GM12878 (cell line): ENCODE measurements around the gene TMEM19. TPM values are rescaled to one million over a fixed set of nuclear protein-coding genes. Genes with fewer than 3 reads are reported as not detected.

ENCODE experiments used
- ATAC-seq: fragments of 200-7000 bp; cut with Tn5 transposase; 3 replicates; pipeline ENCODE4 v1.9.1; 2020; ENCODE audit warnings: mild to moderate bottlenecking, moderate library complexity
- BruUV-seq: library from RNA; stranded (reverse); fragments of 400-500 nt; replicated peaks from 2 replicates; lab custom pipeline; 2021; lab: Mats Ljungman, UMichigan
- CTCF ChIA-PET: fragments of 300-600 bp; sonication (Branson Sonifier 250); formaldehyde crosslinking; extraction: SDS; loops from one replicate; lab custom pipeline; 2021; ENCODE audit warnings: inconsistent platforms; lab: Yijun Ruan, JAX
- POLR2A ChIA-PET: fragments of 350-600 bp; formaldehyde crosslinking; extraction: SDS; loops from one replicate; lab custom pipeline; 2021; ENCODE audit warnings: inconsistent platforms; lab: Charles Lee
- RAD21 ChIA-PET: fragments of 300-600 bp; sonication (Branson Sonifier 250); formaldehyde crosslinking; loops from one replicate; lab custom pipeline; 2023; ENCODE audit warnings: antibody characterized with exemption; ENCODE audit not compliant: unreplicated experiment; lab: Charles Lee
- SMC1A ChIA-PET: fragments of 300-600 bp; sonication (Branson Sonifier 250); formaldehyde crosslinking; loops from one replicate; lab custom pipeline; 2023; ENCODE audit not compliant: unreplicated experiment, uncharacterized antibody; lab: Charles Lee
- DNase-seq: peaks from one replicate; pipeline ENCODE4 v3.0.0-alpha.2; 2011; ENCODE audit warnings: low read depth, low spot score
- FAIRE-seq: peaks from 3 replicates; lab custom pipeline; 2011; peaks lifted over from hg19 to GRCh38; lab: Jason Lieb, UNC
- H2AFZ ChIP-seq: 2 replicates; pipeline ENCODE4 v1.6.0; 2011; ENCODE audit warnings: low read depth, low read length, control low read depth; ENCODE audit not compliant: control insufficient read depth
- H3K27ac ChIP-seq: 2 replicates; pipeline ENCODE4 v1.5.1; 2011; ENCODE audit warnings: control low read depth; ENCODE audit not compliant: control insufficient read depth, insufficient read depth
- H3K27me3 ChIP-seq, 2 experiments: replicated peaks in 1 of 2; 2 replicates each; pipeline versions ENCODE4 v1.6.0 to v1.6.1; 2011; ENCODE audit warnings: low read length in 1 of 2; ENCODE audit not compliant: control insufficient read depth in 2 of 2, insufficient read depth in 2 of 2
- H3K36me3 ChIP-seq, 2 experiments: 2 replicates each; pipeline ENCODE4 v1.5.1; 2011; ENCODE audit warnings: low read length in 1 of 2; ENCODE audit not compliant: control insufficient read depth in 2 of 2, insufficient read depth in 2 of 2
- H3K4me1 ChIP-seq: 2 replicates; pipeline ENCODE4 v1.6.1; 2011; ENCODE audit warnings: mild to moderate bottlenecking, low read length, moderate library complexity, mixed read lengths; ENCODE audit not compliant: control insufficient read depth, insufficient read depth
- H3K4me2 ChIP-seq: 2 replicates; pipeline ENCODE4 v1.6.0; 2011; ENCODE audit warnings: control low read depth; ENCODE audit not compliant: control insufficient read depth, insufficient read depth
- H3K4me3 ChIP-seq: fragments of 200-600 bp; sonication (generic); 2 replicates; pipeline ENCODE4 v1.5.1; 2016
- H3K79me2 ChIP-seq: 2 replicates; pipeline ENCODE4 v1.6.0; 2011; ENCODE audit warnings: low read length; ENCODE audit not compliant: control insufficient read depth, insufficient read depth
- H3K9ac ChIP-seq: 2 replicates; pipeline ENCODE4 v1.8.0; 2011; ENCODE audit warnings: low read length, control low read depth, mixed read lengths; ENCODE audit not compliant: control insufficient read depth, insufficient read depth
- H3K9me3 ChIP-seq: replicated peaks from 3 replicates; pipeline ENCODE4 v1.5.1; 2011; ENCODE audit warnings: mild to moderate bottlenecking, low read length; ENCODE audit not compliant: control insufficient read depth, insufficient read depth
- H4K20me1 ChIP-seq: 2 replicates; pipeline ENCODE4 v1.6.0; 2011; ENCODE audit not compliant: control insufficient read depth, insufficient read depth
- CHD1 ChIP-seq: IDR thresholded peaks from 2 replicates; pipeline ENCODE4 v1.6.1; 2012; ENCODE audit warnings: low read depth, low read length, improper control_type of control experiment
- CREM ChIP-seq: IDR thresholded peaks from 2 replicates; pipeline ENCODE4 v1.6.1; 2014; ENCODE audit warnings: antibody characterized with exemption, low read depth
- IKZF1 ChIP-seq: fragments of 450-650 bp; conservative IDR thresholded peaks from 2 replicates; pipeline ENCODE4 v1.6.1; 2017; ENCODE audit warnings: antibody characterized with exemption, mild to moderate bottlenecking
- SP1 ChIP-seq: IDR thresholded peaks from one replicate; pipeline ENCODE4 v1.6.1; 2011; ENCODE audit warnings: low read depth, low read length
- ZNF24 ChIP-seq: fragments of 450-650 bp; IDR thresholded peaks from 2 replicates; pipeline ENCODE4 v1.6.1; 2017; ENCODE audit warnings: antibody characterized with exemption, mild to moderate bottlenecking
- WGBS: methylation state at CpG from one replicate; pipeline ENCODE4 v1.1.6; 2016; ENCODE audit warnings: low lambda C conversion rate; ENCODE audit not compliant: insufficient replicate concordance, insufficient coverage; ENCODE audit errors: missing lambda C conversion rate; 5-methylcytosine and 5-hydroxymethylcytosine counted together
- in situ Hi-C: fragments of 300-500 bp; cut with MboI; formaldehyde crosslinking; loops from 9 replicates; pipeline ENCODE4 v1.14.3; 2018; ENCODE audit warnings: mixed read lengths
- intact Hi-C: fragments of 100-400 bp; cut with micrococcal nuclease; formaldehyde crosslinking; loops from one replicate; pipeline ENCODE4 v1.14.2; 2022; ENCODE audit not compliant: unreplicated experiment
- polyA plus RNA-seq, 11 experiments: library from polyadenylated mRNA; depleted of rRNA in 4 of 11; unstranded in 6 of 11; stranded (reverse) in 5 of 11; fragments of >200 nt; fragmentation: Nextera tagmentation in 4 of 11; fragmentation: Illumina TruSeq in 1 of 11; extraction: Ambion mirVana in 4 of 11; extraction: Trizol in 1 of 11; gene quantifications; 1 replicate in 1 of 11; 2 replicates in 10 of 11; pipeline versions ENCODE4 v1.2.1 to v1.2.3, GENCODE V29; 2011 to 2016; ENCODE audit warnings: inconsistent platforms in 2 of 11, missing spikeins in 2 of 11, low read depth in 1 of 11
- total RNA-seq, 4 experiments: library from RNA; depleted of rRNA in 3 of 4; stranded (reverse); fragments of >200 nt in 3 of 4; fragmentation: Illumina TruSeq in 1 of 4; extraction: Trizol in 1 of 4; gene quantifications; 2 replicates each; pipeline versions ENCODE4 v1.2.1 to v1.2.3, GENCODE V29; 2013 to 2021
- TF ChIP-seq, protein P1 (sequence below): IDR thresholded peaks from 2 replicates; pipeline ENCODE4 v1.6.1; 2012; ENCODE audit warnings: mild to moderate bottlenecking, low read depth, low read length
- TF ChIP-seq, protein P2 (sequence below): fragments of 450-650 bp; IDR thresholded peaks from 2 replicates; pipeline ENCODE4 v1.6.1; 2017; ENCODE audit warnings: mild to moderate bottlenecking

The TMEM19 gene
- total and polyA plus RNA-seq, 10 of the 15 experiments (the other 5 are each of a cell fraction or from before 2014, with no cell fraction given): 26.7 to 54.9 (median 39.3) TPM

DNA sequence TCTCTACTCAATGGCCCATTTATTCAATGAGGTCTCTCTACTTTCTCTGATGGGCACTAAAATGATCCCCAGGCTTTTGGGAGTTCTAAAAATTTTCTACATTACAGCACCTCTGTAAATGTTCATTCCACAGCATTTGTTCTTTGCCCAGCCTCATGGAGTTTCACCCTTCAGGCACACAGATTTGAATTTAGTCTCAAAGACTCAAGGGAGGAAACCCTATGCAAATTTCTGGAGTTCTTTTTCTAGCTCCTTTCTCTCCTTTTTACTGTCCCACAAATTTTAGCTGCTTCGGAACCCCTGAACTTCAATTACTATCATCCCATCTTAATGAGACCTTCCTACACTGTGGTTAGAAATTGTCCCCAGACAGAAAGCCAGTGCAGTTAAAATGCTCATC is 51.3 kb downstream of the TMEM19 start (continued):
- TF ChIP-seq, protein P1, sequence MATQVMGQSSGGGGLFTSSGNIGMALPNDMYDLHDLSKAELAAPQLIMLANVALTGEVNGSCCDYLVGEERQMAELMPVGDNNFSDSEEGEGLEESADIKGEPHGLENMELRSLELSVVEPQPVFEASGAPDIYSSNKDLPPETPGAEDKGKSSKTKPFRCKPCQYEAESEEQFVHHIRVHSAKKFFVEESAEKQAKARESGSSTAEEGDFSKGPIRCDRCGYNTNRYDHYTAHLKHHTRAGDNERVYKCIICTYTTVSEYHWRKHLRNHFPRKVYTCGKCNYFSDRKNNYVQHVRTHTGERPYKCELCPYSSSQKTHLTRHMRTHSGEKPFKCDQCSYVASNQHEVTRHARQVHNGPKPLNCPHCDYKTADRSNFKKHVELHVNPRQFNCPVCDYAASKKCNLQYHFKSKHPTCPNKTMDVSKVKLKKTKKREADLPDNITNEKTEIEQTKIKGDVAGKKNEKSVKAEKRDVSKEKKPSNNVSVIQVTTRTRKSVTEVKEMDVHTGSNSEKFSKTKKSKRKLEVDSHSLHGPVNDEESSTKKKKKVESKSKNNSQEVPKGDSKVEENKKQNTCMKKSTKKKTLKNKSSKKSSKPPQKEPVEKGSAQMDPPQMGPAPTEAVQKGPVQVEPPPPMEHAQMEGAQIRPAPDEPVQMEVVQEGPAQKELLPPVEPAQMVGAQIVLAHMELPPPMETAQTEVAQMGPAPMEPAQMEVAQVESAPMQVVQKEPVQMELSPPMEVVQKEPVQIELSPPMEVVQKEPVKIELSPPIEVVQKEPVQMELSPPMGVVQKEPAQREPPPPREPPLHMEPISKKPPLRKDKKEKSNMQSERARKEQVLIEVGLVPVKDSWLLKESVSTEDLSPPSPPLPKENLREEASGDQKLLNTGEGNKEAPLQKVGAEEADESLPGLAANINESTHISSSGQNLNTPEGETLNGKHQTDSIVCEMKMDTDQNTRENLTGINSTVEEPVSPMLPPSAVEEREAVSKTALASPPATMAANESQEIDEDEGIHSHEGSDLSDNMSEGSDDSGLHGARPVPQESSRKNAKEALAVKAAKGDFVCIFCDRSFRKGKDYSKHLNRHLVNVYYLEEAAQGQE: no peak
- TF ChIP-seq CHD1: no peak

DNA sequence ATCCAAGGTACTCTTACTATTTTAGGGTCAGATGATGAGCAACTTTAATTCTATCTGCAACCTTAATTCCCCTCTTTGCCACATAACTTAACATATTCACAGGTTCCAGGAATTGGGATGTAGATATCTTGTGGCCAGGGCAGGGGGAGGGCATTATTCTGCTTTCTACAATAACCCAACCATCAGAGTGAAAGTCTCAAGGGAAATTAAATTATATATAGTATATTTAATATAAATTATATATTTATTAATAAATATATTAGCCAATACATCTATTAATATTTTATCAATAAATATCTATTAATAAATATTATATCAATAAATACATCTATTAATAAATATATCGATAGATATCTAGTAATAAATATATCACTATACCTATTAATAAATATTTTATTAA is 57.1 kb downstream of the TMEM19 start:
- WGBS: 6% methylated on average over 1 of the region's 1 CpG
- ChIA-PET RAD21 (interaction anchor here (1.1 kb wide), 1 partner anchor 57 kb away, joined by 3 read pairs; no protein-coding TSS in a partner anchor), POLR2A (no interaction called here), SMC1A (interaction anchor here (1.1 kb wide), 2 partner anchors 9 to 107 kb away, joined by 3 to 4 read pairs; no protein-coding TSS in a partner anchor), CTCF (interaction anchor here (0.8 to 7.9 kb wide), 3 partner anchors 37 to 107 kb away, joined by 3 to 131 read pairs (median 3); partner anchors contain the start of gene TMEM19)
- no peaks in the 10 kb centered on the region for H3K4me1 ChIP-seq
- H3K4me2 ChIP-seq: no peak overlapping the region
- intact Hi-C loops (loop anchor here (10.0 kb wide), 1 partner anchor 1008 kb away; no protein-coding TSS in a partner anchor), in situ Hi-C loops (loop anchor here (25.0 kb wide), 1 partner anchor 1006 kb away; no protein-coding TSS in a partner anchor)
- TF ChIP-seq ZNF24 (no peak), SP1 (no peak), IKZF1 (no peak), CREM (no peak)
- TF ChIP-seq, protein P2, sequence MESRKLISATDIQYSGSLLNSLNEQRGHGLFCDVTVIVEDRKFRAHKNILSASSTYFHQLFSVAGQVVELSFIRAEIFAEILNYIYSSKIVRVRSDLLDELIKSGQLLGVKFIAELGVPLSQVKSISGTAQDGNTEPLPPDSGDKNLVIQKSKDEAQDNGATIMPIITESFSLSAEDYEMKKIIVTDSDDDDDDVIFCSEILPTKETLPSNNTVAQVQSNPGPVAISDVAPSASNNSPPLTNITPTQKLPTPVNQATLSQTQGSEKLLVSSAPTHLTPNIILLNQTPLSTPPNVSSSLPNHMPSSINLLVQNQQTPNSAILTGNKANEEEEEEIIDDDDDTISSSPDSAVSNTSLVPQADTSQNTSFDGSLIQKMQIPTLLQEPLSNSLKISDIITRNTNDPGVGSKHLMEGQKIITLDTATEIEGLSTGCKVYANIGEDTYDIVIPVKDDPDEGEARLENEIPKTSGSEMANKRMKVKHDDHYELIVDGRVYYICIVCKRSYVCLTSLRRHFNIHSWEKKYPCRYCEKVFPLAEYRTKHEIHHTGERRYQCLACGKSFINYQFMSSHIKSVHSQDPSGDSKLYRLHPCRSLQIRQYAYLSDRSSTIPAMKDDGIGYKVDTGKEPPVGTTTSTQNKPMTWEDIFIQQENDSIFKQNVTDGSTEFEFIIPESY: no peak
- no peak for ATAC-seq
- no peaks in the 10 kb centered on the region for H3K27me3 ChIP-seq
- no peak overlapping the region for H3K27ac ChIP-seq
- no peak overlapping the region for H3K9ac ChIP-seq
- BruUV-seq: no TSS peak
- no peak overlapping the region for H3K4me3 ChIP-seq
- no peaks in the 10 kb centered on the region for H3K9me3 ChIP-seq
- H4K20me1 ChIP-seq: no peaks in the 10 kb centered on the region
- no peaks in the 10 kb centered on the region for H3K79me2 ChIP-seq
- no peak overlapping the region for H2AFZ ChIP-seq
- no peaks in the 10 kb centered on the region for H3K36me3 ChIP-seq
- DNase-seq: no peak
- no peak for FAIRE-seq
